Astrocyte (in vitro differentiated cells and primary cell): ENCODE measurements around the gene ELOVL7. TPM values are rescaled to one million over a fixed set of nuclear protein-coding genes. Genes with fewer than 3 reads are reported as not detected.
"Not testable (repeated sequence)": the region's sequence is repeated elsewhere in the genome, so short reads cannot be mapped to it uniquely, and the experiment has no call there.

Source experiments
- DNase-seq: peaks from one replicate; pipeline ENCODE4 v3.0.0-alpha.2; 2010; ENCODE audit warnings: low read depth
- FAIRE-seq: peaks from 2 replicates; lab custom pipeline; 2011; peaks lifted over from hg19 to GRCh38; lab: Jason Lieb, UNC
- H2AFZ ChIP-seq: 2 replicates; pipeline ENCODE4 v1.6.0; 2012; ENCODE audit warnings: low read depth, low read length, inconsistent platforms
- H3K27ac ChIP-seq: 2 replicates; pipeline ENCODE4 v1.5.1; 2011; ENCODE audit warnings: low read depth, low read length, inconsistent platforms
- H3K27me3 ChIP-seq: 2 replicates; pipeline ENCODE4 v1.6.0; 2011; ENCODE audit warnings: low read length, inconsistent platforms; ENCODE audit not compliant: insufficient read depth
- H3K36me3 ChIP-seq: 2 replicates; pipeline ENCODE4 v1.5.1; 2011; ENCODE audit warnings: low read length, inconsistent platforms; ENCODE audit not compliant: insufficient read depth
- H3K4me1 ChIP-seq: 2 replicates; pipeline ENCODE4 v1.5.1; 2011; ENCODE audit warnings: low read length, inconsistent platforms; ENCODE audit not compliant: insufficient read depth
- H3K4me2 ChIP-seq: 2 replicates; pipeline ENCODE4 v1.6.0; 2012; ENCODE audit warnings: low read length, inconsistent platforms
- H3K4me3 ChIP-seq: 2 replicates; pipeline ENCODE4 v1.5.1; 2011; ENCODE audit warnings: low read depth, mild to moderate bottlenecking, low read length, inconsistent platforms; ENCODE audit not compliant: insufficient read depth
- H3K79me2 ChIP-seq: 2 replicates; pipeline ENCODE4 v1.6.0; 2012; ENCODE audit warnings: mild to moderate bottlenecking, low read length, inconsistent platforms; ENCODE audit not compliant: insufficient read depth
- H3K9ac ChIP-seq: 2 replicates; pipeline ENCODE4 v1.6.0; 2012; ENCODE audit warnings: mild to moderate bottlenecking, low read length, inconsistent platforms
- H3K9me3 ChIP-seq: 2 replicates; pipeline ENCODE4 v1.5.1; 2012; ENCODE audit warnings: low read depth, mild to moderate bottlenecking, low read length, inconsistent platforms; ENCODE audit not compliant: insufficient read depth
- H4K20me1 ChIP-seq: 2 replicates; pipeline ENCODE4 v1.6.0; 2012; ENCODE audit warnings: low read length, inconsistent platforms; ENCODE audit not compliant: insufficient read depth
- H3K27ac Mint-ChIP-seq: one replicate; pipeline ENCODE4 v1.8.0; 2021; ENCODE audit warnings: mild to moderate bottlenecking, mixed read lengths; ENCODE audit not compliant: unreplicated experiment
- H3K27me3 Mint-ChIP-seq: one replicate; pipeline ENCODE4 v1.8.0; 2021; ENCODE audit warnings: low read depth, mixed read lengths; ENCODE audit not compliant: unreplicated experiment
- H3K36me3 Mint-ChIP-seq: one replicate; pipeline ENCODE4 v1.8.0; 2021; ENCODE audit warnings: low read depth, mixed read lengths; ENCODE audit not compliant: unreplicated experiment
- H3K4me1 Mint-ChIP-seq: one replicate; pipeline ENCODE4 v1.8.0; 2021; ENCODE audit warnings: low read depth, mixed read lengths; ENCODE audit not compliant: unreplicated experiment
- H3K4me3 Mint-ChIP-seq: one replicate; pipeline ENCODE4 v1.8.0; 2021; ENCODE audit warnings: mild to moderate bottlenecking, moderate library complexity, mixed read lengths; ENCODE audit not compliant: unreplicated experiment
- H3K9me3 Mint-ChIP-seq: one replicate; pipeline ENCODE4 v1.8.0; 2021; ENCODE audit warnings: mild to moderate bottlenecking, mixed read lengths; ENCODE audit not compliant: unreplicated experiment
- CTCF ChIP-seq: IDR thresholded peaks from 2 replicates; pipeline ENCODE4 v1.5.1; 2011; ENCODE audit warnings: low read depth, mild to moderate bottlenecking, inconsistent platforms, low read length, moderate library complexity; ENCODE audit not compliant: insufficient read depth
- EZH2 ChIP-seq: IDR thresholded peaks from 2 replicates; pipeline ENCODE4 v1.6.1; 2012; ENCODE audit warnings: mild to moderate bottlenecking, low read length, inconsistent platforms; ENCODE audit not compliant: insufficient read depth
- total RNA-seq: library from RNA; stranded (reverse); gene quantifications from 2 replicates; pipeline ENCODE4 v1.2.1, GENCODE V29; 2021

The ELOVL7 gene
- total RNA-seq, 1 donor from 2014 or later = 1.0 TPM

GRCh38 chr5:60872892-60873291 lies 28.8 kb upstream of the ELOVL7 start:
- no peak for FAIRE-seq
- H2AFZ ChIP-seq = no peak overlapping the region
- no peaks in the 10 kb centered on the region for H3K36me3 Mint-ChIP-seq

GRCh38 chr5:60870857-60871256 lies 26.8 kb upstream of the ELOVL7 start:
- Mint-ChIP-seq H3K4me1 (no peaks in the 10 kb centered on the region), H3K27me3 (no peaks in the 10 kb centered on the region), H3K36me3 (no peaks in the 10 kb centered on the region), H3K4me3 (no peak overlapping the region), H3K9me3 (no peaks in the 10 kb centered on the region), H3K27ac (no peak overlapping the region)
- Histone ChIP-seq H3K4me3 (no peak overlapping the region), H3K4me1 (no peaks in the 10 kb centered on the region), H3K9ac (no peak overlapping the region), H3K9me3 (no peaks in the 10 kb centered on the region), H3K4me2 (no peak overlapping the region), H3K27ac (no peak overlapping the region), H3K79me2 (no peaks in the 10 kb centered on the region), H2AFZ (no peak overlapping the region), H3K27me3 (no peaks in the 10 kb centered on the region), H4K20me1 (no peaks in the 10 kb centered on the region), H3K36me3 (no peaks in the 10 kb centered on the region)
- TF ChIP-seq EZH2 (no peak), CTCF (no peak)
- FAIRE-seq = no peak
- DNase-seq = no peak

More at GRCh38 chr5:60872892-60873291, 28.8 kb upstream of the ELOVL7 start:
- no peaks in the 10 kb centered on the region for H3K79me2 ChIP-seq
- H3K9ac ChIP-seq = no peak overlapping the region
- H3K9me3 Mint-ChIP-seq = no peaks in the 10 kb centered on the region
- H3K27ac ChIP-seq = no peak overlapping the region
- no peak overlapping the region for H3K4me3 ChIP-seq
- no peak overlapping the region for H3K4me3 Mint-ChIP-seq
- TF ChIP-seq CTCF = no peak
- TF ChIP-seq EZH2 = no peak
- no peak overlapping the region for H3K27ac Mint-ChIP-seq
- no peaks in the 10 kb centered on the region for H3K4me1 ChIP-seq
- H3K9me3 ChIP-seq = no peaks in the 10 kb centered on the region
- H3K4me1 Mint-ChIP-seq = no peaks in the 10 kb centered on the region
- H3K36me3 ChIP-seq = no peaks in the 10 kb centered on the region
- no peaks in the 10 kb centered on the region for H4K20me1 ChIP-seq
- H3K4me2 ChIP-seq = no peak overlapping the region
- no peak for DNase-seq
- H3K27me3 Mint-ChIP-seq = no peaks in the 10 kb centered on the region
- no peaks in the 10 kb centered on the region for H3K27me3 ChIP-seq

- H3K9me3 ChIP-seq, H3K9me3 Mint-ChIP-seq, H3K4me1 Mint-ChIP-seq, H3K4me3 ChIP-seq, DNase-seq, H3K4me1 ChIP-seq, H3K36me3 ChIP-seq, H3K27me3 ChIP-seq, H3K79me2 ChIP-seq, H3K4me2 ChIP-seq, H3K27ac Mint-ChIP-seq, H3K27ac ChIP-seq, FAIRE-seq, H3K9ac ChIP-seq, H3K4me3 Mint-ChIP-seq, H2AFZ ChIP-seq, H3K36me3 Mint-ChIP-seq, H3K27me3 Mint-ChIP-seq, H4K20me1 ChIP-seq: not testable (repeated sequence)
These were observed 16.5 kb upstream of the ELOVL7 start for GRCh38 chr5:60860572-60860971.
